Activated CD4-positive, alpha-beta T cell treated with anti-CD3 and anti-CD28 coated beads, Interleukin-2, amount 10 ng/mL, durations not matched to agents 24 days and 14 days (primary cell): ENCODE measurements around the gene CHST1. TPM values are rescaled to one million over a fixed set of nuclear protein-coding genes. Genes with fewer than 3 reads are reported as not detected.

ENCODE experiments used
- DNase-seq: peaks from one replicate; pipeline ENCODE4 v3.0.0; 2022
- H3K27ac Mint-ChIP-seq: one replicate; pipeline ENCODE4 v1.8.0; 2022; ENCODE audit warnings: mild to moderate bottlenecking, mixed read lengths
- H3K27me3 Mint-ChIP-seq: one replicate; pipeline ENCODE4 v1.8.0; 2022; ENCODE audit warnings: mixed read lengths
- H3K36me3 Mint-ChIP-seq: one replicate; pipeline ENCODE4 v1.8.0; 2022; ENCODE audit warnings: low read depth, mild to moderate bottlenecking, mixed read lengths
- H3K4me1 Mint-ChIP-seq: one replicate; pipeline ENCODE4 v1.8.0; 2021; ENCODE audit warnings: mixed read lengths
- H3K4me3 Mint-ChIP-seq: one replicate; pipeline ENCODE4 v1.8.0; 2022; ENCODE audit warnings: mild to moderate bottlenecking, moderate library complexity, mixed read lengths
- H3K9me3 Mint-ChIP-seq: one replicate; pipeline ENCODE4 v1.8.0; 2021; ENCODE audit warnings: mixed read lengths
- intact Hi-C: fragments of 100-400 bp; cut with micrococcal nuclease; formaldehyde crosslinking; loops from one replicate; pipeline ENCODE4 v1.15.1; 2023
- total RNA-seq: library from RNA; stranded (reverse); gene quantifications from 2 replicates; pipeline ENCODE4 v1.2.3, GENCODE V29; 2022

Gene CHST1
- total RNA-seq, 1 donor from 2014 or later, result 0.28 TPM

DNA sequence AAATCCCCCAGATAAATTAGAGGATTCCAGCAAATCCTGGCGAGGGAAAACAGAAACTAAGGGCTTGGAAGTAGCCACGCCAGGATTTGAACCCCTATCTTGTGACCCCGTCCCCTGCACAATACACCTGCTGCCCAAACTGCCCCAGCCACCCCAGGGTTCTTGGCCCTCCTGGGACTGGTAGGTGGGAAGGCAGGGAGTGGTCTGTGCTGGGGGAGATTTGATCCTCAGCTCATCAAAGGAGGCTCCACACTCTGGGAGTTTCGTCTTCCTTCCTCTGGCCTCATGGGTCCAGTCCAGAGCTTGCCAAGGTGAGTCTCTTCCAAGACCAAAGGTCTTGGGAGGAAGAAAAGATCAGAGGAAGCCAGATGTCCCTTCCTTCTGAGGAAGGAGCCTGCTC is 4.5 kb upstream of the CHST1 start:
- H3K27ac Mint-ChIP-seq, result no peak overlapping the region
- H3K9me3 Mint-ChIP-seq, result no peaks in the 10 kb centered on the region
- no peaks in the 10 kb centered on the region for H3K36me3 Mint-ChIP-seq
- no peak for DNase-seq
- peaks cover 32% of the 10 kb centered on the region for H3K27me3 Mint-ChIP-seq
- H3K4me1 Mint-ChIP-seq, result no peaks in the 10 kb centered on the region
- H3K4me3 Mint-ChIP-seq, result no peak overlapping the region
- intact Hi-C loops, result no loop called here

DNA sequence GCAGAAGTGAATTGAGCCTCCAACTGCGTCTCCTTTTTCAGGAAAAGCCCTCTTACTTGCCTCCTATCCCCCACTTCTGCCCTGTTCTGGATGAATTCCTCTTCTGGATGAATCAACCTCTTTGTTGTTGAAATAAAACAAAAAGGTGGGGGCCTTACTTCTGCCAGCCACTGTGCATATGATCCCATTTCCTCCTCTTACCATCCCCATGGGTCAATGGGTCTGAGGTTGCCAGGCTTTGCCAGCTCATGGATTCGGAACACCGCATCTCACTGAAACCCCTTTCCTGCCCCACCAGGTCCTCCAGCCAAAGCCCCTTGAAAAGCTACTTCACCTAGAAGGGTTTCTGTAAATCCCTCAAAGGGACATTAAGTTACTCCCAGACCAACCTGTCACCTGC is 3.7 kb upstream of the CHST1 start:
- H3K9me3 Mint-ChIP-seq, result no peaks in the 10 kb centered on the region
- H3K4me1 Mint-ChIP-seq, result no peaks in the 10 kb centered on the region
- H3K4me3 Mint-ChIP-seq, result no peak overlapping the region
- peaks cover 32% of the 10 kb centered on the region for H3K27me3 Mint-ChIP-seq
- intact Hi-C loops, result no loop called here
- DNase-seq, result no peak
- no peaks in the 10 kb centered on the region for H3K36me3 Mint-ChIP-seq
- H3K27ac Mint-ChIP-seq, result no peak overlapping the region

DNA sequence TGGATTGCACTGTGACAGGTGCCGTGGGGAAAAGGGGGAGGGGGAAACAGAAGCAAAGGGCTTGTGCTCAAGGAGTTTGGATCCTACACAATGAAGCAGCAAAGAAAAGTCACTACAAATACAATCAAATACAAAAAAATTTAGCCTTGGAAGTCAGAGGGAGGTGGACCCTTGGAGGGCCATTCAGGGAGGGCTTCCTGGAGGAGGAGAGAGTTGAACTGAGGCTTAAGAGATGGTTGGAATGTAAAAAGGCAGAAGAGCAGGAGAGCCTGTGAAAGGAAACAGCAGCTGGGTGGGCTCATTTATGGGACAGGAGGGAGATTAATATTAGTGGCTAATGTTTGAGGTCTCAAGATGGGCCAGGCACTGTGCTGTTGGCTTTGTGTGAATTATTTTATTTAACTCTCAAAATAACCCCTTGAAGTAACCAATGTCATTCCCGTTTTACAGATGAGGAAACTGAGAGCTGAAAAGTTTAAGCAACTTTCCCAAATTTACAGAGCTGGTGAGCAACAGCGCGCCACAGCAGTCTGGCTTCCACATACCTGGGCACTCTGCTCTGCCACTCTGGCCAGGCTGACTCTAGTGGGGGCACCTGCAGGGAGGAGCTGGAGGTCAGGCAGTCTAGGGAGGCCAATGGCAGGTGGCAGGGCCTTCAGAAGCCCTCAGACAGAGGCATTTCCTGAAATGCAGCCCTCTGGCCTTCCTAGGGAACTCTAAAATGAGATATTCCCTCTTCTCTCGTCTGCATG is 2.7 kb upstream of the CHST1 start:
- H3K4me1 Mint-ChIP-seq, result peaks cover 2% of the 10 kb centered on the region
- H3K9me3 Mint-ChIP-seq, result no peaks in the 10 kb centered on the region
- intact Hi-C loops, result no loop called here
- DNase-seq, result no peak
- H3K27me3 Mint-ChIP-seq, result peaks cover 42% of the 10 kb centered on the region
- no peak overlapping the region for H3K4me3 Mint-ChIP-seq
- H3K36me3 Mint-ChIP-seq, result no peaks in the 10 kb centered on the region
- no peak overlapping the region for H3K27ac Mint-ChIP-seq

DNA sequence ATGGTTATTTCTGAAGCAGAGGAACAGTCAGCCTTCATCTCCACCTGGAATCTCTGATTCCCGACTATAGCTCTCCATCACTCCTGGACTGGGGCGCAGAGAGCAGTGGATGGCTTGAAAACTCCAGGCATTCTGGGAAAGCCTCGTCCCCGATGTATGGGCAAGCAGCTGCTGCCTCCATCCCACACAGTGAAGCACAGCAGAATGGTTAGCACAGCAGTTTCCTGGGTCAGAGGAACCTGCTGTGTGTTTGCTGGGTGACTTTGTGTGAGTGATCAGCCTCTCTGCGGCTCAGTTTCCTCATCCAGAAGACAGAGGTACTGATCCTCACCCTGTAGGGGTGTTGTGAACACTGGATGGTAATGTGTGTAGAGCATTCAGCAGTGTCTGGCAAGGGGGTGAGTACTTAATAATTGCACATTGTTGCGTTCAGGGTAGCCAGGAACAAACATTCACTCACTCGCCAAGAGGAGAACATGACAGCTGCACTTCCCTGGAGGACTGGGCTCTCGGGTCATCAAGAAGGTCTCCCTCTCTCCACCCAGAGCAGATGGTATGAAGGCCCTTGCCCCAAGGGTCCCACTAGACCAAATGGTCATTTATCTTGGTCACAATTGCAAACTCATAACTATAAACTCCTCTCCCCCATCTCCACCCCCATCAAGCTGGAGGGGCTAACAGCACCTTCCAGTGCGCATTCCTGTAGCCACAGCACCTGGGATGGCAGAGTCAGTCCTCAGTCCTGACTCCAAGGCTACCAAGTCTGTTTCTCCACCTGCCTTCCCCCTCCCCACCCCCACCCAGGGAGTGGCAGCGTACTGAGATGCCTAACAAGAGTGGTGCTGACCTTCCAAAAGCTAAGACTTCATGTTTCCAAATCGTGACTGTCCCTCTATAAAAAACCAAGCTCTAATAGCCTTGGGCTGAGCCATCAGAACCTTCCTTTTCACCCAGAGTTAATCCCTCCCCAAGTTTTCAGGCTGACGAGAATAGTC is 1.5 kb upstream of the CHST1 start:
- no peak for DNase-seq
- H3K9me3 Mint-ChIP-seq, result no peaks in the 10 kb centered on the region
- no peaks in the 10 kb centered on the region for H3K36me3 Mint-ChIP-seq
- H3K4me3 Mint-ChIP-seq, result no peak overlapping the region
- H3K27me3 Mint-ChIP-seq, result peaks cover 51% of the 10 kb centered on the region
- H3K27ac Mint-ChIP-seq, result no peak overlapping the region
- intact Hi-C loops, result no loop called here
- H3K4me1 Mint-ChIP-seq, result peaks cover 4% of the 10 kb centered on the region

DNA sequence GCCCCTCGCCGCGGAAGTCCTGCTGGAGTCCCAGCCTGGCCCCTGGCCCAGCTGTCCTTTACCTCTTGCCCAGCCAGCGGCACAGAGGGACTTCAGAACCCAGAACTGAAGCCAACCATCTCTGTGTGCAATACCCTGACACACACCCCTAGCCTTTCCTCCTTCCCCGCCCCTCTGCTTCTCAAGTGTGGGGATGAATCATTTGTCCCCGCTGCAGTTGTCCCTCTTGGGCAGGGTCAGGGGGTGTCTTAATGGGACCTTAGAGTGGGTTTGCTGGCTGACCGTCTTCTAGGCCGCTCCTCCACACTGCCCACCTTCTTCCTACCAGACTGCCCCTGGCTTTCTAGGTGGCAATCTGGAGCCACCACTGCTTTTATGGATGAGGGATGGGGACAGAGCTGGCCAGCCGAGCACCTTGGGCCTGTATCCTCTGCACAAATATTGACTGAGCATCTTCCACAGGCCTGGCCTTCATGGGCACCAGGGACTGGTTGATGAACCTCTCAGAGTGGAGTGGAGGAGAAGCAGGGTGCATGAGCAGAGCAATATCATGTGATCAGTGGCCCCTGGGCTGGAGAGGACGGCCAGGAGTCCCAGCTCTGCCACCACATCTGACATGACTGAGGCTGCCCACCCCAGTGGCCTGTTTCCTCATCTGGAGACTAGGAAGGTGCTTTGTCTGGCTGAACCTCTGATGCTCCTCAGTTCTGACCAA is 668 bp upstream of the CHST1 start:
- Mint-ChIP-seq H3K27ac (no peak overlapping the region), H3K4me1 (peaks cover 4% of the 10 kb centered on the region), H3K4me3 (peak overlapping the region; percentile 72), H3K27me3 (peaks cover 60% of the 10 kb centered on the region), H3K9me3 (no peaks in the 10 kb centered on the region), H3K36me3 (no peaks in the 10 kb centered on the region)
- intact Hi-C loops, result no loop called here
- no peak for DNase-seq

DNA sequence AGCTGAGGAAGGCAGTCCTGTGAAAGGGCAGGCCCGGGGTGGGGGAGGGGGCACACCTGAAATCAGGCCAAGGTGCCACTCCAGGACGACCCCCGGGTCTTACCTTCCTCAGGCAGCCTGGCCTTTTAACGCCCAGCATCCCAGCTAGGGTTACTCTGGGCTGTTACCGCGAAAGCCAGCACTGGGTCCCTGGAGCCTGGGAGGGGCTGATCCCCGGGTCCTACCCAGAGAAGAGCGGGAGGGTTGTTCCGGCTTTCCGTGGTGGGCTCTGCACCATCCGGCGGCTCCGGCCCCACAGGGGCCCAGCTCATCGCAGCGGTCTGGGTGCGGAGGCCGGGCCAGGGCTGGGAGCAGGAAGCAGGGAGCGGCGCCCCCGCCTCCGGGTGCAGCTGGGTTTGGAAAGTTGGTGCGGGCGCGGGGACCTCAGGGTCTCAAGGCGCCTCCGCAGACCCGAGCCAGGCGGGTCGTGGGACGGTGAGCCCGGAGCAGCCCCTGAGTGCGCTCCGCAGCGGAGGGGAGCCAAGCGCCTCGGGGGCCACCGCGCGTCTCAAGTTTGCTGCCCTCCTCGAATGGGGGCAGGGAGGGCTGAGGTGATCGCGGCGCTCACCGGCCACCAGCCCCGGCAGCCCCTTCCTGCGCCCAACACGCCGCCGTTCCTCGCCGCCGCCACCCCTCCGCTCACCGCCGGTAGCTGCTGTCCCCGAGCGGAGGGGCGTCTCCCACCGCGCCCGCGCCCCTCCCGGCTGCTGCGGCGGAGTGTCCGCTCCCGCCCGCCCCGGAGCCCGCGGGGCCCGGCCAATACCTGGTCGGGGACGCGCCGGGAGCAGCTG is 831 bp downstream of the CHST1 start:
- H3K4me1 Mint-ChIP-seq, result peaks cover 4% of the 10 kb centered on the region
- H3K27me3 Mint-ChIP-seq, result peaks cover 71% of the 10 kb centered on the region
- H3K27ac Mint-ChIP-seq, result no peak overlapping the region
- no peak overlapping the region for H3K4me3 Mint-ChIP-seq
- no peaks in the 10 kb centered on the region for H3K9me3 Mint-ChIP-seq
- H3K36me3 Mint-ChIP-seq, result no peaks in the 10 kb centered on the region
- intact Hi-C loops, result no loop called here
- no peak for DNase-seq

DNA sequence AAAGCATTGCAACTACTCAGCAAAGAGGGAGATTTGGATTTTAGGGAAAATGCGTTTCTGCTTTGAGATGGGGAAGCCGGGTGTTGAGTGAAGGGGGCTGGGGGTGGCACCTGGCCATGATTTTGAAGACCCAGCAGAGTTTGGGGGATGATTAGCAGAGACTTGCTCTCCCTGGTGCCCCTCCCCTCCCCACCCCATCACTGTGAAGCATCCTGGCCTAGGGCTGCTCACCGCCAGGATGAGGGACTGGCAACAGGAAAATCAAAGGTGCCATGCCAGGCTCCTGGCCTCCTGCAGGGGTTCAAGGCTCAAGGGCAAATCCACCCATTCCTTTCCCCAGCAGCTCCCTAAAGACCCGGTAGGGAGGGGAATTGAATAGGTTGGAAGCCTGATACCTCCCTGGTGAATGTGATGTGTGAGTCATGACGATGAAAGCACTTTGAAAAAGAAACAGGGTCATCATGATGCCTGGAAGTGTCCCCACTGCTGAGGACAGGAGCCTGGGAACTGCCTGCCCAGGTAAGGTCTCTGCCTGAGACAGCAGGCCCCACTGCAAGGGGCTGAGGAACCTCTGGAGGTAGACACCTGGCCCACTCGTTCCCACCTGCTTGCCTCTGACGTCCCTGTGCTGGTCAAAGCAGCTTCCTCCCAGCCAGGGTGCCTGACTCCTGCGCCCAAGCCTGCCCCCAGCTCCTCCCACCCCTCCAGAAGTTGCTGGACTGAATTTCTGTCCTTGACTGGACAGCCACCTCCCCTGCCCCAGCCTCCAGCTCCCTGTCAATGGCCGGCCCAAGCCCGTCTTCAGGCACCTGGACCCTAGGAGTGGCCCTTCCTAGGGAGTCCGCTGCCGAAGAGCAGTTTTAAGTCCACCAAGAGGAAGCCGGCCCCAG is 1.7 kb downstream of the CHST1 start:
- Mint-ChIP-seq H3K9me3 (no peaks in the 10 kb centered on the region), H3K4me3 (peak overlapping the region; percentile 34), H3K4me1 (peaks cover 4% of the 10 kb centered on the region)

DNA sequence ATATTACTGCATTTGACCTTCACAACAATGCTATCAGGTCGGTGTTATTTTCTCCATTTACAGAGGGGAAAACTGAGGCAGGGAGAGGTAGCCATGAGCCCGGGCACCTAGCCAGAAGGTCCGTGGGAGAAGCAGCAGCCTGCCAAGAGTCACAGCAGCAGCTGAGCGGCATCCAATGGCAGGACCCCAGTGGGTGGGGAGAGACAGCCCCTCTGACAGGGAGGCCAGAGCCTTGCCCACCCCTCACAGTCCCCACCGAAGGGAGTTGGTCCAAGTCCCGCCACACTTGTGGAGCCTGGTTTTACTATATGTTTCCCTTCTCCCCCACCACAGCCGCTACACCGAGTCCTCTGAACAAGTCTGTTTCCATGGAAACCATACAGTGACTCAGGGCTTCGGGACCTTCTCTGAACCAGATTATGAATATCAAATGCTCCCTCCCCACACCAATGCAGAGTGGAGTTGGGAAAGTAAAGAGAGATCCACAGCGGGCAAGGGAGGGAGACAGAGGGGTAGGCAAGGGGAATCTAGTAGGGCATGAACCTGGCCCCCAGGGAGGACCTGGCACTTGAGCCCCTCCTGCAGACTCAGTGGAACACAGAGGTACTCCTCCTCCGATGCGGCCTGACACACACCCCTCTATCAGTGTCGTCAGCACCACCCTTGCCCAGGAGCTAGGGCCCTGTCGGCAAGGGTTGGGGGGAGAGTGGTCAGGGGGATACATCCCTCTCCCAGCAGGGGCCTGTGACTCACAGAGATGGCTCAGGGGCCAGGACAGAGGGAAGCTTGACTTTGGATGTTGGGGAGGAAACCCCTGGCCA is 2.5 kb downstream of the CHST1 start:
- peaks cover 60% of the 10 kb centered on the region for H3K27me3 Mint-ChIP-seq
- H3K36me3 Mint-ChIP-seq, result no peaks in the 10 kb centered on the region
- DNase-seq, result no peak
- H3K9me3 Mint-ChIP-seq, result no peaks in the 10 kb centered on the region
- H3K4me3 Mint-ChIP-seq, result peak overlapping the region; percentile 34
- no peak overlapping the region for H3K27ac Mint-ChIP-seq
- H3K4me1 Mint-ChIP-seq, result peaks cover 4% of the 10 kb centered on the region
- intact Hi-C loops, result no loop called here

More for the DNA sequence above, 1.7 kb downstream of the CHST1 start:
- DNase-seq, result no peak
- H3K27me3 Mint-ChIP-seq, result peaks cover 66% of the 10 kb centered on the region
- no peak overlapping the region for H3K27ac Mint-ChIP-seq
- intact Hi-C loops, result no loop called here
- H3K36me3 Mint-ChIP-seq, result no peaks in the 10 kb centered on the region

DNA sequence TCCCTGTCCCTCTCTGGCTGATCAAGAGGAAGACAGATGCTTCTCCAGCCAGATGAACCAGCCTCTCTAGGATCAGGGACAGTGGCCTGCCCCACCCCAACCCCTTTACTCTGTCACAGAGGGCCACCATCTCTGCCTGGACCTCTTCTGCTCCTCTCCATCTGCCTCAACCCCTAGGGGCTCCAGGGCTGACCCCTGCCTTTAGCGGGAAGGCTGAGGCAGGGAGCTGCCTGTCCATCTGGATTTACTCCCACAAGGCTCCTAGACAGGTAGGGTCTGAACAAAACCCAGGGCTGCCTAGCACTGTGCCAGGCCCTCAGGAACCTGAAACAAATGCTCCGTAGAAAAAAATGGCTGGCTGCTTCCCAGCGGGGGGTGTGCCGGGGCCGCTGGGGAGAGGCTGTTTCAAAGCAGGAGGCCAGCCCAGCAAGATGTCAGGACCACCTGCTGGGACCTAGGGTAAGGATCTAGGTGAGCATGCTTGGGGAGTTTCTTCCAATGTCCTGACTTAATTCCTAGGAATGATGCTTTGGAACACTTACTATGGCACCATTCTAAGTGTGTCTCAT is 3.2 kb downstream of the CHST1 start:
- Mint-ChIP-seq H3K27ac (no peak overlapping the region), H3K4me3 (no peak overlapping the region), H3K9me3 (no peaks in the 10 kb centered on the region), H3K27me3 (peaks cover 53% of the 10 kb centered on the region), H3K4me1 (peaks cover 4% of the 10 kb centered on the region), H3K36me3 (no peaks in the 10 kb centered on the region)
- no peak for DNase-seq
- intact Hi-C loops, result no loop called here

DNA sequence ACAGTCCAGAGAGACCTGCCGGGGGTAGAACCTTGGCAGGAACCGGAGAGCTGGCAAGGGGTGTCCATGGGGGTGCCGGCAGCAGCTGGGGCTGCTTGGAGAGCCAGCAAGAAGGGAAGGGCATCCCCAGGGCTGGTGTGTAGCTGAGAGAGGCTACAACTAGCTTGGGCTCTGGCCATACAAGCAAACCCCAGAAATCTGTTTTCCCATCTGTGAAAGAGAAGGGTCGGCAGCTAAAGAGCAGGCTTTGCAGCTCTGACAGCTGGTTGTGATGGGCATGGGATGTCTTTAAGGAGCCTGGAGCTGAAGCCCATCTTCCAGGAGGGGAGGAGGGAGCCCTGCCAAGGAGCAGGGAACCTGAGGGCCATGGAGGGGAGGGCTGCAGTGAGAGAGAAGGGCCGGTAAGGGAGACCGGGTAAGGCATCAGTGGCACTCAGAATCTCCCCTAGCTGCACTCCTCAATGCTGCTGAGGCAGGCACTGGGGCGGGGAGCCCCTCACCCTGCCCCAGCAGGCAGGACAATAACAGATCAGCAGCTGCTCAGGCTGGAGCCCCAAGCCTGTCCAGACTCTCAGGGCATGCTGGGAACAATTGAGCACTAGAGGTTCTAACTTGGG is 3.9 kb downstream of the CHST1 start:
- H3K9me3 Mint-ChIP-seq, result no peaks in the 10 kb centered on the region
- intact Hi-C loops, result no loop called here
- no peak overlapping the region for H3K27ac Mint-ChIP-seq
- no peak overlapping the region for H3K4me3 Mint-ChIP-seq
- DNase-seq, result no peak
- H3K27me3 Mint-ChIP-seq, result peaks cover 51% of the 10 kb centered on the region
- no peaks in the 10 kb centered on the region for H3K36me3 Mint-ChIP-seq
- H3K4me1 Mint-ChIP-seq, result peaks cover 4% of the 10 kb centered on the region

DNA sequence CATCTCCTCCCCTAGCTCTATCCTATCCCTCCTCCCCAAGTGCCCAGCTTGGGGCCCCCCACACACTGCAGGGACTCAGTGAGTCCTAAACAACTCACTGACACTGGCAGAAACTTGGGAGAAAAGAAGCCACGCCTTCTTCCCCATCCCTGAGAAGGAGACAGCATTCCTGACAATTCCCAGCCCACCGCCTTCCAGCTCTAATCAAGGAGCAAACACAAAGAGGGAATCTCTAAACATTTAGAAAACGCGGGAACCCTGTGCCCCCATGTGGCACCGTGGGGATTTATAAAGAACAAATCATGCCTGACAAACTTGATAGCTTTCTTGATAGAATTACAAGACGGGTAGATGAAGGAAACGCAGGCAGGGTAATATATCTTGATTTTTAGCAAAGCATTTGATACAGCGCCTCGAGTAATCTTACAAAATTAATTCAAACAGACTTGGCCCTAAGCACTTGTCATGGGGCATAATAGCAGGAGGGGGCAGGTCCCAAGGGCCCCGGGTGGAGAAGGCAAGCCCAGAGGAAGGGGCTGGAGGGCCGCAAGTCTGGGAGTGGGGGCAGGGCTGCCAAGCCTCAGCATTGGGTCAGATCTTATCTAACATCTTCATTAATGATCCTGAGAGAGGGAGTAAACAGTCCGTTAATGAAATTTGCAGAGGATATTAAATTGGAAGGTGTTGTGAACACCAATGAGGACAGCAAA is 4.5 kb downstream of the CHST1 start:
- no peak overlapping the region for H3K27ac Mint-ChIP-seq
- no peak overlapping the region for H3K4me3 Mint-ChIP-seq
- H3K4me1 Mint-ChIP-seq, result peaks cover 4% of the 10 kb centered on the region
- DNase-seq, result no peak
- intact Hi-C loops, result no loop called here
- H3K36me3 Mint-ChIP-seq, result no peaks in the 10 kb centered on the region
- no peaks in the 10 kb centered on the region for H3K9me3 Mint-ChIP-seq
- peaks cover 48% of the 10 kb centered on the region for H3K27me3 Mint-ChIP-seq
